GM19043 (cell line): ENCODE results near the gene B4GALNT3.
"Not testable (repeated sequence)": the region's sequence is repeated elsewhere in the genome, so short reads cannot be mapped to it uniquely, and the experiment has no call there.

Experiments used
- ATAC-seq: cut with Tn5 transposase; IDR thresholded peaks from one replicate; pipeline ENCODE4 v1.9.1; 2021; ENCODE audit warnings: low read depth; ENCODE audit not compliant: unreplicated experiment

The B4GALNT3 gene

DNA sequence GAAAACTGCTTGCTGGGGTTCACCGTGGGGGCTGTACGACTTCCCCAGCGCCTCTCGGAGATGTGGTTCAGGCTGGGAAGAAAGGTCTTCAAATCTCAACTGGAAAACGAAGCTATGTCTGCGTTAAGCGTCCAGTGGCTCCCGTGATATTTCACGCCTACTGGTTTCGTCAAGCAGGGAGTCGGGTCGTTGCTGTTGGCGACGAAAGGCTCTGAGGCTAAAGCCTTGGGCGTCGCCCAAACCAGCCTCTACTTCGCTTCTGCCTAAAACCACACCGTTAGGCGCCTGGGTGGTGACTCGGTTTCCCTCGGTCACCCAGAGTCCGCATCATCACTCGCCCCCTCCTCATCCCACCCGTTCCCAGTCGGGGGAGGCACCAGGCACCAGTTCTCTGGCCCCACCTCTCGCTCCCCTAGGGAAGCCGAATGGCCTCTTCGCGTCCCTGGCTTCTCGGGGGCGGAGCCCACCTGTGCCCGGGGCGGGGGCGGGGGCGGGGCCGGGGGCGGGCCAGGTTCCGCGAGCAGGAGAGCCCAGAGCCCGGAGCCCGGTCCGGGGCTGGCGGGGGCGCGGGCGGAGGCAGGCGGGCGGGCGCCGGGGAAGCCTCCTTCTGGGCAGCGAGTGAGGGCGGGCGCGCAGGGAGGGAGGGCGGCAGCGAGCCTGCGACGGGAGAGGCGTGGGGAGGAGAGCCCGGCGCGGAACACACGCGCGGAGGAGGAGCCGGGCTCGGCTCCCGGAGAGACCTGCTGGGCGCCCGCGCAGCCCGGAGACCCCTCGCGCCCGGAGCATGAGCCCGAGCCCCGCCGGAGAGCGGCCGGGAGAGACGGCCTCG, at the start of gene B4GALNT3:
Gene B4GALNT3, plus strand, starts transcription at position 510 of the 829 bp plus-strand sequence. CDS start 438 bp downstream, outside the sequence.
- no peak for ATAC-seq

GRCh38 chr12:414859-415258, 44.9 kb upstream of the B4GALNT3 start:
- ATAC-seq: no peak

DNA sequence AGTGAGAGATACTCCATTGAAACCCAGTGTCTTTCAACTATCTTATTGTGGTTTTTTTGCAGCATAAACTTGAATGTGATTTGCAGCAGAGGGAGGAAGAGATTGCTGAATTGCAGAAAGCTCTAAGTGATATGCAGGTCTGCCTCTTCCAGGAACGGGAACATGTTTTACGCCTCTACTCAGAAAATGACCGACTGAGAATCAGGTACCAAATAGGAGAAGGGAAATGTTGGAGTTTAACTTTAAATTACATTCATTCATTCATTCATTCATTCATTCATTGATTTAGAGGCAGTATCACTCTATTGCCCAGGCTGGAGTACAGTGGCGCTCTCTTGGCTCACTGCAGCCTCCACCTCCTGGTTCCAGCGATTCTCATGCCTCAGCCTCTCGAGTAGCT, 41.3 kb upstream of the B4GALNT3 start:
- ATAC-seq: no peak

DNA sequence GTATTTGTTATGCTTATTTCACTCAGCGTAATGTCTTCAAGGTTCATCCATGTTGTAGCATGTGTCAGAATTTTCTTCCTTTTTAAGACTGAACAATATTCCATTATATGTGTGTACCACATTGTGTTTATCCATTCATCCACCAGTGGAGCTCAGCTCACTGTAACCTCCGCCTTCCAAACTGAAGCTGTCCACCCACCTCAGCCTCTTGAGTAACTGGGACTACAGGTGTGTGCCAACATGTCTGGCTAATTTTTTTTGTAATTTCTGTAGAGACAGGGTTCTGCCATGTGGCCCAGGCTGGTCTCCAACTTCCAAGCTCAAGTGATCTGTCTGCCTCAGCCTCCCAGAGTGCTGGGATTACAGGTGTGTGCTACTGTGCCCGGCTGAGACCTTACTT, 37.2 kb upstream of the B4GALNT3 start:
- ATAC-seq: no peak

DNA sequence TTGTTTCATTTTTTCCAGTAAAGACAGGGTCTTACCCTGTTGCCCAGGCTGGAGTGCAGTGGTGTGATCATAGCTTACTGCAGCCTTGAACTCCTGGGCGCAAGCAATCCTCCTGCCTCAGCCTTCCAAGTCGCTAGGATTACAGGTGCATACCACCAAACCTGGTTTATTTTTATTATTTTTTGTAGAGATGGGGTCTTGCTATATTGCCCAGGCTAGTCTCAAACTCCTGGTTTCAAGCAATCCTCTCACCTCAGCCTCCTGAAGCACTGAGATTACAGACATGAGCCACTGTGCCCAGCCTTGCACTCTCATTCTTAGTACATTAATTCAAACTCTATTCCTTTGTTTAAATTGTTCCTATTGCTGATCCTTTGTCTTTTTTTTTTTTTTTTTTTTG, 24.0 kb upstream of the B4GALNT3 start:
- ATAC-seq: not testable (repeated sequence)

DNA sequence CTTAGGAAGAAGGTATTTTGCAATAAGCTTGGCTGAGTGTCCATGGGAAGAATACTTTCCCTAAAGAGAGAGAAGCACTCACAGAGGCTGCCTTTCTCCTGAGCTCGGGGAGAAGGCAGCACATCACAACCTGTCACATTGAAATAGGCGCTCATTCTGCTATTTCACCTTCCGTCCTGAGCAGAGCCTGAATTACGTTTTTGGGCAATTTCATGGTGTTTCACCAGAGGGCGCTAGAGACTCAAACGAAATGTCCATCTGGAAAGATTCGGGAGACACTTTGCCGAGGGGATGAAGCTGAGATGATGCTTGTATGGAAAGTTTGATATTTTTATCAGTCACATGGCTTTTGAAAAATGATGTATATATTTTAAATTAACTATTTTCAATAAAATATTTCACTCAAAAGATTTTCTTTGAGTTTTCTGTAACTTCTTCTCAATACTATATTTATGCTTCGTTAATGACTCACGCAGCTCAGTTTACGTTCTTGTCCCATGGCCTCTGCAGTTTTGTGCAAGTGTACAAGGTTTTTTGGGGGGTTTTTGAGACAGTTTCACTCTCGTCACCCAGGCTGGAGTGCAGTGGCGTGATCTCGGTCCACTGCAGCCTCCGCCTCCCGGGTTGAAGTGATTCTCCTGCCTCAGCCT, 17.4 kb upstream of the B4GALNT3 start:
- ATAC-seq: no peak

- ATAC-seq: no peak
These were observed 12.6 kb upstream of the B4GALNT3 start for GRCh38 chr12:447141-447540.

DNA sequence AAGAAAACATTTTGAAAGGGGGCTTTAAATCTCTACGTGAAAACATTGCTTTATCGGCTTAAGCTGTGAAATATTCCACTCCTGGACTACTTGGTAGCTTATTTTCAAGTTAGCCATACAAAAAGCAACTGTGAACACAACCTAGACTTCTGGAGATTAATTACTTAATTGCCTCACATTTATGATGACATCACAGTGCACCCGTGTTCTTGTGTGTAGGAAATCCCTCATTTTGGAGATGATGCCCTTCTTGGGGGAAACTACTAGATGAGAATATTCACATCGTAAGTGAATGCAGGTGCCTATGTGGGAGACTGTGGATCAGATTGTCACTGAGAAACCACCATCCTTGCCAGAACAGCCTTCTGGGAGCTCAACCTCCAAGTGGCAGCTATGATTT, 10.5 kb upstream of the B4GALNT3 start:
- no peak for ATAC-seq

GRCh38 chr12:450438-450837, 9.3 kb upstream of the B4GALNT3 start:
- no peak for ATAC-seq

DNA sequence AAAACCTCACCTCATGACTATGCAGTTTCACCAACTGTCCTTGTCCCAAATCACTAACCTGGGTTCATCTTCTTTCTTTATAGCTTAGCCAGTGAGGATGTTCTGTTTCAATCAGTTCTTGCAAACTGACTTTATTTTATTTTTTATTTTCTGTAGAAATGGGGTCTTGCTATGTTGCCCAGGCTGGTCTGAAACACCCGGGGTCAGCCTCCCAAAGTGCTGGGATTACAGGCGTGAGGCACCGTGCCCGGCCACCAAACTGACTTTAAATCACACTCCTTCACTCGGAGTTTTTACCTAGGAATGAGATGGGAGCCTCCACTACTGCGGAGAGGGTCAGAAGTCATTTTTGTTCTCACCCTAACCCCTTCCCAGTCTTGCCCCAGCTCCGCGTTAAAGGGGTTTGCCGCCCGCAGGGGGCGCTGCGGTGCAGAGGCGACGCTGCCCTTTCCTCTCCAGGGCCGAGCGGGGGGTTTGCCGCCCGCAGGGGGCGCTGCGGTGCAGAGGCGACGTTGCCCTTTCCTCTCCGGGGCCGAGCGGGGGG, 7.0 kb upstream of the B4GALNT3 start:
- no peak for ATAC-seq

GRCh38 chr12:454833-455232, 4.9 kb upstream of the B4GALNT3 start:
- no peak for ATAC-seq

DNA sequence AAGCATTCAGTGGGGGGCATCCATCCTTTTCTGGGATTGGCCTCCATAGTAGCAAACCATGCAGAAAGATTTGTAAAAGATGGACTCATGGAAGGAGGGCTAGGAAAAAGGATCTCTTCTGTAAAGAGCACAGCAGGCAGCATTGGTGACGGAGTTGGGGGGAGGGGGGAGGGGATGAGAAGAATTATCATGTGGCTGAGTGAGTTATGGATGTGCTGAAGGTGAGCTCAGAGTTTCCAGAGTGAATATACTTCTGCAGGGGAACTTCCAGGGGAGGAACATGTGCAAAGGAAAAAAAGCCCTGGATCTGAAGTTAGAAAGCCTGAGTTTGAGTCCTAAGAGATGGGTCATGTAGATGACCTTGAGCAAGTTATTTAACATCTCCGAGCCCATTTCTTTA, 3.9 kb upstream of the B4GALNT3 start:
- no peak for ATAC-seq

DNA sequence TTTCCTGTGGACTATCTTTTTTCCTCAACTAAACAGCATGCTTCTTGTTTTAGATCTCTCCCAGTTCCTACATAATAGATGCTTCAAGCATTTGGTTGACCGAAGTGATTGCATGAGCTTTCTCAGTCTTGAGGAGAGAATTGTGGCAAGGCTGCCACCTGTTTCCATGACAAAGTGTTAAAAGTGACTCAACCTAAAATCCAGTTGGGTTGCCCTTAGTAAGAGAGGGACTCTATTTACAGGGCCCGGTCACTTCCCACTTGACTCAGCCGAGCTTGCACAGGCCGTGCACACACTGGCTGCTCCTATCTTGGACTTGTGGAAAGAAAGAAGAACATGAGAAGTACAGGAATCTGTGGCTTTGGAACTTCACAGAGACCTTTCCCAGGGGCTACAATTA, 2.1 kb upstream of the B4GALNT3 start:
- no peak for ATAC-seq

GRCh38 chr12:459050-459429, 699 bp upstream of the B4GALNT3 start:
- no peak for ATAC-seq

- no peak for ATAC-seq
These were observed 807 bp downstream of the B4GALNT3 start for GRCh38 chr12:460261-461230.

DNA sequence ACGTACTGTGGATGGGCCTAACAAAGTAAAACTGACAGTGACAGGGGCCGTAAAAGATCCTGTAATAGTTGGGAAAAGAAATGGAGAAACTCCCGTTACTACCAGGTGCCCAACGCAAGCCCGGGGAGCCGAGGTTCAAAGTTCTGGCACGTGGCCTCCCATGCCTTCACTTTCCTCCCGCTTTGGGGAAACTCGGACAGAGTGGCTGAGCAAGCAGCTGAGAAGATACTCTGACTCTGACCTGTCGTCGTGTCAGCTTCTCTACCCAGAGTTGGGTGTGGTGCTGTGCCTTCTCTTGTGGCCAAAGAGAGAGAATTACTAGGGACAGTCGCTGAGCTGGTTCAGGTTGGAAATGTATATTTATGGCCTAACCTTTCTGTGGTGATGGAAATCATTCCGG, 1.7 kb downstream of the B4GALNT3 start:
- ATAC-seq: no peak

GRCh38 chr12:462936-463705, 3.4 kb downstream of the B4GALNT3 start:
- ATAC-seq: no peak

DNA sequence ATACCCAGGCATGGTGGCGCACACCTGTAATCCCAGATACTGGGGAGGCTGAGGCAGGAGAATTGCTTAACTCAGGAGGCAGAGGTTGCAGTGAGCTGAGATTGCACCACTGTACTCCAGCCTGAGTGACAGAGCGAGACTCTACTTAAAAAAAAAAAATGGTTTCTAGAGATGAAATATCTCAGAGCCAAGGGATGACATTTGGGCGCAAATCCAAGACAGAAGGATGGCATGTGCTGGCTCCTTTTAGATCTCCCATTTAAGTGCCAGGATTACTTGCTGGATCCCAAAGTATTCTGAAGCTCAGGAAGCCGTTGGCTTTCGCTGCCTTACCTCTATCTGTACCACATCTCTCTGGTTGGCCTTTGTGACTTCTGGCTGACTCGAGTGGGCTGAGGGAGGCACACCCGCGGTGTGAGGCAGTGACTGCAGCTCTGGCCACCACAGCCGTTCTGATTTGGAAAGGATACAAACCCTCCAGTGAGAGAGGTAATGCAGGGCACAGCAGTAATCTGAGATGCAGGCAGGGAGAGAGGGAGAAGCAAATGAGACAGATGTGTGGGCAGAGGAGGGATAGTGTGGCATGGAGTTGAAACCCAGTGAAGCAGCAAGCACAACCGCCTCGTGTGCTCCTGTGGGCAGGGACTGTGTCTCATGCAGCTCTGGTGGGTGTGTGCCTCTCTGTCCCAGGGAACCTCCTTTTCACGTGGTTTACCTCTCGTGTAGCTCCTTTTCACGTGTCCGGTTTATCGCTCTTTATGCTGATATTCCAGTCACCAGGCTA, 4.9 kb downstream of the B4GALNT3 start:
- no peak for ATAC-seq

- no peak for ATAC-seq
These were observed 6.3 kb downstream of the B4GALNT3 start for GRCh38 chr12:466039-466438.
